CD4-positive, alpha-beta T cell treated with Interleukin-12 subunit alpha and Interleukin-12 subunit beta, for 1 hour (primary cell): ENCODE results near the gene RANGRF.
A peak's percentile ranks its signal among the peaks of the same experiment; 100 is the strongest.

Experiments
- DNase-seq: peaks from one replicate; pipeline ENCODE4 v3.0.0-alpha.2; 2020

Gene RANGRF

GRCh38 chr17:8274816-8275215, 13.7 kb upstream of the RANGRF start:
- no peak for DNase-seq

DNA sequence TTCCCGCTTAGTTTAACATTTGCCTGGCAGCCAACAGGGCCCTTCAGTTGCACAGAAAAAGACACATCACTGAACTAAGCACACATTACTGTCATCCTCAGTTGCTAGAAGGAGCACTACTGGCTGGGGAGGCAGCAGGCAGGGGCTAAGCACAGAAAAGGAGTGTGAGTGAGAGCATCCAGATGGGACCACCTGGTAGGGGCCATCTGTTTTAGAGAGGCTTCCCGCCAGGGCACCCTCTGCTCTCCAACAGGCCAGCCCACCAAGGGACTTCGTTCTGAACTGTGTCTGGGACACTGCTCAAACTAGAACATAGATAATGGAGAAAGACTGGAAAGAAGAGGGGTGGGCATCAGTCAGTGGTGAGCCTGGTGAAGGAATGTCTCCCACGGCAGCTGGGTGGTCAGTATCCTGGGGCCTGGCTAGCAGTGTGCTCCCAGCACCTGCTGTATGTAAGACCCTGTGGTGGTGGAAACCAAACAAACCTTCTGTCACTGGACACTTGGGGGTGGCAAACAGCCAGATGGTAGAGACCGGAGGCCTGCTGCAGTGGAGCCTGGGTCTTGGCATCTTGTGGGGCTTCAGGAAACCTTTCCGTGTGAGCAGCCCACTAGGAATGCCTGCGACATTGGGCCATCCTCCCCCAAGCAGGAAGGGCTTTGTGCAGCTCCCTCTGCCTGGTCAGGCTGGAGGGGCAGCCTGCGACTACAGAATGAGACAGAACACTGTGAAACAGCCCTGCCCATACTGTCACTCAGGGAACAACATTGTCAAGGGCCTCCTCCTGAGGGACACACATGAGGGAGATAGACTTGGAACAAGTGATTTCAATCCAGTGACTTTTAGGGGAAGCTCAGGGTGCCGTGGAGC, 12.8 kb upstream of the RANGRF start:
- no peak for DNase-seq

- DNase-seq: no peak
Observed at GRCh38 chr17:8277317-8277716, 11.2 kb upstream of the RANGRF start.

GRCh38 chr17:8282345-8282744, 6.1 kb upstream of the RANGRF start:
- no peak for DNase-seq

- DNase-seq: no peak
Observed at GRCh38 chr17:8283356-8283755, 5.1 kb upstream of the RANGRF start.

DNA sequence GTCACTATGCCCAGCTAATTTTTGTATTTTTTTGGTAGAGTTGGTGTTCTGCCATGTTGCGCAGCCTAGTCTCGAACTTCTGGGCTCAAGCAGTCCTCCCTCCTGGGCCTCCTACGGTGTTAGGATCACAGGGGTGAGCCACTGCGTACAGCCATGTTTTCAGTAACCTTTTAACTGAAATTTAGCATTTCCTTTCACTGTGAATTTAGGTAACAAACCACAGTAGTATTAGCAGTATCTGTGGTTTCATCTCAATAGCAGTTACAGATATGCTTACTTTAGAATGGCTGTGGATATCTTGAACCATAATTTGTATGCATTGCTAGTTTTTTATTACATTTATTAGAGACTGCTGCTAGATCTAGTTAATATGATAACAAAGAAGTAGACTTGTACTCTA, 4.3 kb upstream of the RANGRF start:
- DNase-seq: peak; percentile 18

DNA sequence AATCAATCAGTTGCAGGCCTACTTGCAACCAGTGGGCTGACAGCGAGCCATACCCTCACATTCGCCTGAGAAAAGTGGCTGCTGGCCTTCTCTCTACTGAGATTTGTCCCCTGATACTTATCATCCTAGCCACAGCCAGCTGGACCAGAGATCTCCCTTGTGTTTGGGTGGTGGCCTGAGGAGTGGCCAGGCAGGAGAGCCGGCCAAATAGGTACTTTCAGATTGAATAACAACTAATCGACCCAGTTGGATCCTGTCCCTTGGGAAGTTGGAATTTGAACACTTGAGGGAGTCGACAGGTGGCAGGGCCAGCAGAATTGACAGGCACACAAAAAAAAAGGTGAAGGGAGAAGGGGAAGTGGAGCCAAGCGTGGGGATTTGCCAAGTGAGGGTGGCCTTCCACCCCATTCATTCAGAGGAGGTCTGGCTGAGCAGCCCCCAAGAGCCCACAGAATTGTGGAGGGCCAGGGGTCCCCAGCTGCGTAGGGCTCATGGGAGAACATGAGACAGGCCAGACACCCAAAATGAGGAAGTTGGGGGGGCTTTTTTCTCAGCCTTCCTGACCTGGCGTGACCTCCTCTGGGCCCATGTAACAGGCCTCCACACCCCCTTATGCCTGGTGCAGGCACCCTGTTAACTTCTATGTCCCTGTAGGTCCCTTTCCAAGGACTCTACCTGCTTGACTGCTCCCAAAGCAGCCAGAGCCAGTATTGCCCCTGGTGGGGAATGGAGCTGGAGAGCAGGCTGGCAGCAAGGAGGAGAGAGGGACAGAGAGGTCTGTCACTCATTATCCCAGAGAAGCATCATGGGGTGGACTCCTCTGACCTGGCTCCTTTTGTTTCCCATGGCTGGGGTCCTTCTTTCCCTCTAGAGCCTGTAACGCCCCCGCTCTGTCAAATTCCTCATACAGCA, 2.9 kb upstream of the RANGRF start:
- no peak for DNase-seq

DNA sequence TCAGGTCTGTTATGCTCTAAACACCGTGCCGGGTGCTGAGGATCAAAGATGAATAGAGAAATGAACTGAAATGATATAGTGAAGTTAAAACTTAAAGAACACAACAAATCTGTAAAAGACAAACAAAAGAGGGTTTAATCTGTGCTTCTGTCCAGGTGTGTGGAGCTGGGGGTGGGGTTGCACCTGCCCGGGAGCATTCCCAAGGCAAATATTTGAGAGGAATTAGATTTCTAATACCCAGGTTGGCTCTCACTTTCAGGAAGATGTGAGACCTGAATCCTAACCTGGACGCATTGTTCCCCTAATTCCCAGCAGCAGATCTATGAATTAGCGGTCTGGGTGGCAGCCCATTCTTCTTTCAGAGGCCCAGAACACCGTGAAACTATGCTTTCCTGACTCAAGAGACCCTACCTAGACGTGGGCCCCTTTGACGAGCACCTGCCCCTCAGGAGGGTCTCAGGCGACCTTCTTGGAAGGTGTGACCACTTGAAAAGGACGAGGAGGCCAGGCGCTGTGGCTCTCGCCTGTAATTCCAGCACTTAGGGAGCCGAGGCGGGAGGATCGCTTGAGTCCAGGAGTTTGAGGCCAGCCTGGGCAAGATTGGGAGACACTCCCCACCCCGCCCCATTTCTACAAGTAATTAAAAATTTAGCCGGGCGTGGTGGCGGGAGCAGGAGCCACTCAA, 677 bp upstream of the RANGRF start:
- DNase-seq: no peak

GRCh38 chr17:8289103-8289397, 580 bp downstream of the RANGRF start:
- no peak for DNase-seq

DNA sequence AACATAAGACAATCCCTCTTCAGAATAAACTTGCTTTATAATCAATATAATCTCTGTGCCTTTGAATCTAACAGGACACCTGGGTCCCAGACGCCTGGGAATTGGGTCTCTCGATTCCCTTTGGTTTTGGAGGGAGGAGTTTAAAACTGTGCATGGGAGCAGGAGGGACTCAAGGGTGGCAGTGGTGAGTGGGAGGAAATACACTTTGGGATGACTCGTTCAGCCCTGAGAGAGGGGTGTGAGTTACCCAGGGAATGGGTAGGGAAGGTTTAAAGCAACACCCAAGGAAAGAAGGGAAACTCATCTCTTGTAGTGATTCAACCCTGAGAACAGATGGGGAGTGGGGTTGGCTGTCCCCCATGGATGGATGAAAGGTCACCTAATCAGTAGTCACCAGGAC, 1.6 kb downstream of the RANGRF start:
- no peak for DNase-seq

GRCh38 chr17:8292639-8293395, 4.3 kb downstream of the RANGRF start:
- DNase-seq: no peak

GRCh38 chr17:8294361-8294760, 5.9 kb downstream of the RANGRF start:
- DNase-seq: no peak

DNA sequence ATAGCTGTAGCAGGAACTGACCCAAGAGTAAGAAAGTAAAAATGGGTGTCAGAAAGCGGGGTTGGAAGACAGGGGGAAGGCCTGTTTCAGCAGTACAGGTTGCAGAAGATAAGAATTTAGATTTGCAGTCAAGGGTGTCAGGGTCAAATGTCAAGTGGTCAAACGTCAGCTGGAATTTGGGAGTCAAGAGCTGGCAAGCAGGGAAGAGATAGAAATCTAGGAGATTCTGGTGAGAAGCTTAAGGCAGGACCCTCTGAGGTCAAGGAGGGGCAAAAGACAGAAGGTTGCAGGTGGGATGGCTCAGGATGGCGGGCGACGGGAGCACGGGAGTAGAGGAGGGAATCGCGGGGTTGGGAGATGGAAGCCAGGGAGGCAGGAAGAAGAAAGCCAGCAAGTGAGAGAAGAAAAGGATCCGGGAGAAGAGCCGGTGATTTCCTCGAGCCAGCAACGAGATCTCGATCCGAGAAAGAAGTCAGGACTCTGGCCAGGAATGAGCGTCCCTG, 6.4 kb downstream of the RANGRF start:
- DNase-seq: no peak

DNA sequence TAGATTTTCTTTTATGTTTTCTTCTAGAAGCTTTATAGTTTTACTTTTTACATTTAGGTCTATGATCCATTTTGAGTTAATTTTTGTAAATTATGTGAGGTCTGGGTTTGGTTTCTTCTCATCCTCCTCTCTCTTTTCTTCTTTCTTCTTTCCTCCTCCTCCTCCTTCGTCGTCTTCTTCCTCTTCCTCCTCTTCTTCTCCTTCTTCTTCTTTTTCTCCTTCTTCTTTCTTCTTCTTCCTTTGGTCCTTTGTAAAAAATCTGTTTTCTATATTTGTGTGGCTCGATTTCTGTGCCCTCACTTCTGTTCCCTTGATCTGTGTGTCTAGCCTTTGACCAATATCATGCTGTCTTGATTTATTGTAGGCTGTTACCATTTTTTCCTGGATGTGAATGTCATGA, 11.8 kb downstream of the RANGRF start:
- DNase-seq: no peak

DNA sequence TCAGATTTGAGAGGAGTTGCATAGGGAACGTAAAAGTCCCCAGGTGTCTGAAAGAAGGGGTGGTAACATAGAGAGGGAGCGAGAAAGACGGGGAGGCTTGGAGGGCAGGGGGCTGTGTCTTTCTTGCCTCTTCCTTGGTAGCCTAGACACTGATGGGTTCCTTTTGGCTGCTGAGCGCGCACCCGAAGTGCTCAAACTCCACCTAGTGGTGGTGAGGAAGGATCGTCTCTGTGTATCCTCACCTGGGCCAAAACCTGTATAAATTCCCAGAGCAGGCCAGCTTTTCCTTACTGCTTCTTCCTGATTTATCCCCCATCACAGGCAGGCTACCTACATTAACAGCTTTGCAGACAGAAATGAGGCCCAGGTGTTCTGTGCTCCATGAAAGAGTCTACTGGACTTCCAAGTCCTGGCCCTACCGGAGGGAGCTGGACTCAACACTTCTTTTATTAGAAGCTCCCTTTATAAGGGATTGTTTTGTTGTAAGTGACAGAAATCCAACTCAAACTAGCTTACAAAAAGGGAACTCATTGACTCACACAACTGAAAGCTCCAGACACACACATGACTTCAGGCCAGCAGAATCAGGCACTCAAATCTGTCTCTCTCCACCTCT, 12.3 kb downstream of the RANGRF start:
- peak; percentile 83 for DNase-seq

GRCh38 chr17:8310601-8311123, 22.2 kb downstream of the RANGRF start:
- no peak for DNase-seq

GRCh38 chr17:8311131-8311790, 22.8 kb downstream of the RANGRF start:
- no peak for DNase-seq

GRCh38 chr17:8312251-8312650, 23.8 kb downstream of the RANGRF start:
- DNase-seq: no peak

- no peak for DNase-seq
Observed at GRCh38 chr17:8312726-8313600, 24.5 kb downstream of the RANGRF start.
